Heart left ventricle (tissue), 13 donors: Measurements from ENCODE around the gene FBH1.

ENCODE experiments used
- POLR2A ChIP-seq, 2 donors: fragments of 450-650 bp; IDR thresholded peaks; one replicate each; pipeline ENCODE4 v1.6.1; 2017; ENCODE audit warnings: antibody characterized with exemption in 2 of 2, mild to moderate bottlenecking in 2 of 2, moderate library complexity in 2 of 2
- TF ChIP-seq, protein P1 (sequence below), 12 donors: fragments of 200-600 bp; sonication (generic) in 4 of 12; IDR thresholded peaks; one replicate each; pipeline versions ENCODE4 v1.5.0 to v1.8.0; 2018 to 2022; ENCODE audit warnings: antibody characterized with exemption in 12 of 12, mild to moderate bottlenecking in 5 of 12
- donor health status: ischemic (EF 13 %, LVEDD 7.1; RV severe dilation, severe dysfunction).
- donor health status: DM: no; HTN: yes; CAD: no.
- donor health status: DM: no; HTN: no; CAD: no.
- donor health status: ischemic (EF 25% LVEDD 6.9; RV normal size, moderate dysfunction).
- donor health status: ischemic (EF 25% LVEDD 5.7; RV mildly dilated, moderate dysfunction).
- donor health status: ischemic (EF 35%, LVEDD 5.7; RV mildly dilated, moderate dysfunction).
- donor health status: nonischemic (EF 11% LVEDD 7.7; RV severe dilation, severe dysfunction).
- donor health status: DM: yes; HTN: yes; CAD: no.
- donor health status: PGD.
- donor health status: ischemic (EF 29% LVEDD 5.4; RV normal size, mild dysfunction).
- donor health status: nonischemic (EF 23%, LVEDD 6.1; RV moderate dilation, normal function).

- TF ChIP-seq, protein P1, sequence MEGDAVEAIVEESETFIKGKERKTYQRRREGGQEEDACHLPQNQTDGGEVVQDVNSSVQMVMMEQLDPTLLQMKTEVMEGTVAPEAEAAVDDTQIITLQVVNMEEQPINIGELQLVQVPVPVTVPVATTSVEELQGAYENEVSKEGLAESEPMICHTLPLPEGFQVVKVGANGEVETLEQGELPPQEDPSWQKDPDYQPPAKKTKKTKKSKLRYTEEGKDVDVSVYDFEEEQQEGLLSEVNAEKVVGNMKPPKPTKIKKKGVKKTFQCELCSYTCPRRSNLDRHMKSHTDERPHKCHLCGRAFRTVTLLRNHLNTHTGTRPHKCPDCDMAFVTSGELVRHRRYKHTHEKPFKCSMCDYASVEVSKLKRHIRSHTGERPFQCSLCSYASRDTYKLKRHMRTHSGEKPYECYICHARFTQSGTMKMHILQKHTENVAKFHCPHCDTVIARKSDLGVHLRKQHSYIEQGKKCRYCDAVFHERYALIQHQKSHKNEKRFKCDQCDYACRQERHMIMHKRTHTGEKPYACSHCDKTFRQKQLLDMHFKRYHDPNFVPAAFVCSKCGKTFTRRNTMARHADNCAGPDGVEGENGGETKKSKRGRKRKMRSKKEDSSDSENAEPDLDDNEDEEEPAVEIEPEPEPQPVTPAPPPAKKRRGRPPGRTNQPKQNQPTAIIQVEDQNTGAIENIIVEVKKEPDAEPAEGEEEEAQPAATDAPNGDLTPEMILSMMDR (IDR thresholded peaks at IDR 0.05) = no peak
- TF ChIP-seq POLR2A (IDR thresholded peaks at IDR 0.05) = no peak
Observed at GRCh38 chr10:5856701-5857004, 33.4 kb upstream of the FBH1 start.
